Nephron (organoid): Measurements from ENCODE around the gene DDX42.
"Not testable (repeated sequence)": the region's sequence is repeated elsewhere in the genome, so short reads cannot be mapped to it uniquely, and the experiment has no call there.

Experiments used
- H3K27ac Mint-ChIP-seq, 3 experiments: 2 replicates each; pipeline ENCODE4 v1.8.0; 2020; ENCODE audit warnings: mixed read lengths in 3 of 3, mild to moderate bottlenecking in 2 of 3, moderate library complexity in 1 of 3
- H3K27me3 Mint-ChIP-seq: 2 replicates; pipeline ENCODE4 v1.8.0; 2021; ENCODE audit warnings: low read depth, mild to moderate bottlenecking, moderate library complexity, mixed read lengths
- H3K36me3 Mint-ChIP-seq: 2 replicates; pipeline ENCODE4 v1.8.0; 2020; ENCODE audit warnings: low read depth, mixed read lengths
- H3K4me1 Mint-ChIP-seq: 2 replicates; pipeline ENCODE4 v1.8.0; 2020; ENCODE audit warnings: mixed read lengths
- H3K4me3 Mint-ChIP-seq, 3 experiments: 2 replicates each; pipeline ENCODE4 v1.8.0; 2020; ENCODE audit warnings: mild to moderate bottlenecking in 3 of 3, mixed read lengths in 3 of 3, moderate library complexity in 2 of 3
- H3K9me3 Mint-ChIP-seq: 2 replicates; pipeline ENCODE4 v1.8.0; 2020; ENCODE audit warnings: mixed read lengths
- TF ChIP-seq, protein P1 (sequence below), 3 experiments: fragments of 200-600 bp; sonication (generic); IDR thresholded peaks; one replicate each; pipeline ENCODE4 v1.5.0; 2021; ENCODE audit warnings: antibody characterized with exemption in 3 of 3; ENCODE audit not compliant: unreplicated experiment in 3 of 3

DDX42 gene

GRCh38 chr17:63792055-63792729, 18.2 kb downstream of the DDX42 start:
- Mint-ChIP-seq H3K9me3 (no peaks in the 10 kb centered on the region), H3K27me3 (no peaks in the 10 kb centered on the region), H3K36me3 (peaks cover 60% of the 10 kb centered on the region), H3K27ac (no peak overlapping the region), H3K4me3 (no peak overlapping the region), H3K4me1 (no peaks in the 10 kb centered on the region)
- TF ChIP-seq, protein P1, sequence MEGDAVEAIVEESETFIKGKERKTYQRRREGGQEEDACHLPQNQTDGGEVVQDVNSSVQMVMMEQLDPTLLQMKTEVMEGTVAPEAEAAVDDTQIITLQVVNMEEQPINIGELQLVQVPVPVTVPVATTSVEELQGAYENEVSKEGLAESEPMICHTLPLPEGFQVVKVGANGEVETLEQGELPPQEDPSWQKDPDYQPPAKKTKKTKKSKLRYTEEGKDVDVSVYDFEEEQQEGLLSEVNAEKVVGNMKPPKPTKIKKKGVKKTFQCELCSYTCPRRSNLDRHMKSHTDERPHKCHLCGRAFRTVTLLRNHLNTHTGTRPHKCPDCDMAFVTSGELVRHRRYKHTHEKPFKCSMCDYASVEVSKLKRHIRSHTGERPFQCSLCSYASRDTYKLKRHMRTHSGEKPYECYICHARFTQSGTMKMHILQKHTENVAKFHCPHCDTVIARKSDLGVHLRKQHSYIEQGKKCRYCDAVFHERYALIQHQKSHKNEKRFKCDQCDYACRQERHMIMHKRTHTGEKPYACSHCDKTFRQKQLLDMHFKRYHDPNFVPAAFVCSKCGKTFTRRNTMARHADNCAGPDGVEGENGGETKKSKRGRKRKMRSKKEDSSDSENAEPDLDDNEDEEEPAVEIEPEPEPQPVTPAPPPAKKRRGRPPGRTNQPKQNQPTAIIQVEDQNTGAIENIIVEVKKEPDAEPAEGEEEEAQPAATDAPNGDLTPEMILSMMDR (IDR thresholded peaks at IDR 0.05; ENCODE audit: unreplicated experiment in 3 of 3), result no peak

DNA sequence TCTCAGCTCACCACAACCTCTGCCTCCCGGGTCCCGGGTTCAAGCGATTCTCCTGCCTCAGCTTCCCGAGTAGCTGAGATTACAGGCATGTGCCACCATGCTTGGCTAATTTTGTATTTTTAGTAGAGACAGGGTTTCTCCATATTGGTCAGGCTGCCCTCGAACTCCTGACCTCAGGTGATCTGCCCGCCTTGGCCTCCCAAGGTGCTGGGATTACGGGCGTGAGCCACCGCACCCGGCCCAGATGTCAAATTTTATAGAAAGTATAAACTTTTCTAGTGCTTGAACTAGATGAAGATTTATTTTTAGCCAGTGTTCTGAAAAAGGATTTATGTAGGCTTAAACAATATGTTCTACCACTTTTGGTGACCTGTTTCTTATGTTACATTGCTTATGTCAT, 22.4 kb downstream of the DDX42 start:
- not testable (repeated sequence) for H3K9me3 Mint-ChIP-seq, H3K27me3 Mint-ChIP-seq, H3K4me3 Mint-ChIP-seq, H3K27ac Mint-ChIP-seq, H3K4me1 Mint-ChIP-seq
- peaks cover 78% of the 10 kb centered on the region for H3K36me3 Mint-ChIP-seq

DNA sequence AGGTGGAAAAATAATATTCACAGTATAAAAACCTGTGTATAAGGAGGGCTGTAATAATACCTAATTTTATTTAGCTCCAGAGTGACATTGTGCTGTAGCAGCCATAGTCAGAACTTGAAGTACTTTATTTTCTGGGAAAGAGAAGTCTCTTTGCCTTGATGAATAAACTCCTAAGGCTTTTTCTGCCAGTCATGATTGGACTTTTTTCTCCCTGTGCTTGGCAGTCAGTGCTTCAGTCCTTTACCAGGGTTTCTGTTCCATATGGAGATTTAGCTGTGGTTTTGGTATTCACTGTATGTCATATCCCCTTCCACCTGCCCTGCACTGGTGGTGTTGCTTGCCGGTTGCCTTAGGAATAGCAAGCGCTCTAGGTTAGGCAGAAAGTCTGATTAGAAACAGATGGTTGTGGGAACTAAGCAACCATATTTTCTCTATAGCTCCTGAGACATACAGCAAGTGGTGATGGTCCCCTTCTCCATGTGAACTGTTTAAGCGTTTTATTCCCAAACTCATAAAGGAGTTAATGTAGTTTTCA, 24.7 kb downstream of the DDX42 start:
- H3K27me3 Mint-ChIP-seq, result no peaks in the 10 kb centered on the region
- peaks cover 72% of the 10 kb centered on the region for H3K36me3 Mint-ChIP-seq
- no peaks in the 10 kb centered on the region for H3K9me3 Mint-ChIP-seq
- no peaks in the 10 kb centered on the region for H3K4me1 Mint-ChIP-seq
- TF ChIP-seq, protein P1 (IDR thresholded peaks at IDR 0.05; ENCODE audit: unreplicated experiment in 3 of 3), result no peak
- no peak overlapping the region for H3K4me3 Mint-ChIP-seq
- H3K27ac Mint-ChIP-seq, result no peak overlapping the region

- no peak overlapping the region for H3K4me3 Mint-ChIP-seq
- H3K36me3 Mint-ChIP-seq, result peaks cover 66% of the 10 kb centered on the region
- H3K27ac Mint-ChIP-seq, result no peak overlapping the region
- H3K4me1 Mint-ChIP-seq, result no peaks in the 10 kb centered on the region
- H3K9me3 Mint-ChIP-seq, result no peaks in the 10 kb centered on the region
- TF ChIP-seq, protein P1 (IDR thresholded peaks at IDR 0.05; ENCODE audit: unreplicated experiment in 3 of 3), result no peak
- H3K27me3 Mint-ChIP-seq, result no peaks in the 10 kb centered on the region
Observed at GRCh38 chr17:63800783-63801182, 26.8 kb downstream of the DDX42 start.

DNA sequence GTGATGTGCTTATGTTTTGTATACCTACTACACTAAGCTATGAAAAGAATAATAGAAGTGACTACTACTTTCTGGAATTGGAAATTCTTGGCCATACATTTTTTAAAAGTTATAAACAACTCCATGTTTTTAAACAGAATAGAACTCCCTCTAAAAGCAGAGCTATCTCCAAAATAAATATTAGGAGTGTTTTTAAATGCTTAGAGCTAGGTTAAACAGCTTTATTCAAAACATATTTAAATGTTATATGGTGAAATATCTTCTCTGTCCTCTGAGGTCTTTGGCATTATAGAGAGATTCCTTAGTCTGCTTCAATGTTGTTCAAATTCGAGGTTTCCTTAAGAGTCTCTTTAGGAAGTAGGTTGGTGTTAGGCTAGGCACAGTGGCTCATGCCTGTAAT, 30.4 kb downstream of the DDX42 start:
- H3K27ac Mint-ChIP-seq, result no peak overlapping the region
- no peaks in the 10 kb centered on the region for H3K9me3 Mint-ChIP-seq
- no peaks in the 10 kb centered on the region for H3K27me3 Mint-ChIP-seq
- H3K4me1 Mint-ChIP-seq, result no peaks in the 10 kb centered on the region
- H3K36me3 Mint-ChIP-seq, result peaks cover 67% of the 10 kb centered on the region
- TF ChIP-seq, protein P1 (IDR thresholded peaks at IDR 0.05; ENCODE audit: unreplicated experiment in 3 of 3), result no peak
- no peak overlapping the region for H3K4me3 Mint-ChIP-seq

DNA sequence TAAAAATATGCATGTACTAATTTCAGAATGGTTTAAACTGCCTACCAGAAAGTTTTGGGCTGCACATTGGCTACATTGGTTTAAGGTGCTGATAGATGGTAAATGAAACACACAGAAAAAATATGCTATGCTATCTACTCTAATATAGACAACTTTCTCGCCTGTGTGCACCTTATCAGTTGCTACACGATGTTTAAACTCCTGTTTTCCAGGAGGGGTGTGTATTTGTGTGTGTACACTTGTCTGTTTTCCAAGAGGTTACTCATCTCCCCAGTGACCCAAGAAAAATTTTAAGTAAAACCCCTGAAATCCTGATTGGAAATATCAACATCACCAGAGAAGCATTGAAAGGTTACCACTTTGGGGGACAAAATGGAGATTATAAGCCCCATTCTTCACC, 31.6 kb downstream of the DDX42 start:
- TF ChIP-seq, protein P1 (IDR thresholded peaks at IDR 0.05; ENCODE audit: unreplicated experiment in 3 of 3), result no peak
- Mint-ChIP-seq H3K36me3 (peaks cover 66% of the 10 kb centered on the region), H3K27ac (no peak overlapping the region), H3K27me3 (no peaks in the 10 kb centered on the region), H3K4me3 (no peak overlapping the region), H3K4me1 (no peaks in the 10 kb centered on the region), H3K9me3 (no peaks in the 10 kb centered on the region)
